IMR-90 (cell line): ENCODE results near the gene LGALS1. TPM values are rescaled to one million over a fixed set of nuclear protein-coding genes. Genes with fewer than 3 reads are reported as not detected.

Source experiments
- ATAC-seq: fragments of 200-7000 bp; cut with Tn5 transposase; 2 replicates; pipeline ENCODE4 v1.9.1; 2020; ENCODE audit warnings: low read depth, mild to moderate bottlenecking, moderate library complexity
- BruUV-seq: library from RNA; stranded (reverse); fragments of 400-500 nt; replicated peaks from 2 replicates; lab custom pipeline; 2021; lab: Mats Ljungman, UMichigan
- CTCF ChIA-PET: fragments of 300-600 bp; formaldehyde crosslinking; extraction: SDS; loops from one replicate; lab custom pipeline; 2021; ENCODE audit warnings: antibody characterized with exemption; lab: Yijun Ruan, JAX
- POLR2A ChIA-PET: fragments of 300-600 bp; sonication (Branson Sonifier 250); formaldehyde crosslinking; loops from one replicate; lab custom pipeline; 2022; ENCODE audit warnings: antibody characterized with exemption; ENCODE audit not compliant: unreplicated experiment; lab: Charles Lee
- DNase-seq: peaks from one replicate; pipeline ENCODE4 v3.0.0; 2013
- H2AFZ ChIP-seq: replicated peaks from 2 replicates; pipeline ENCODE3; 2013; ENCODE audit warnings: low read length, mild to moderate bottlenecking; ENCODE audit not compliant: poor library complexity
- H2AK5ac ChIP-seq: 2 replicates; pipeline ENCODE4 v1.6.1; 2013; ENCODE audit warnings: low read depth, low read length, inconsistent platforms
- H2AK9ac ChIP-seq: replicated peaks from 2 replicates; pipeline ENCODE3; 2013; ENCODE audit warnings: mild to moderate bottlenecking, low read depth, low read length, moderate library complexity; ENCODE audit not compliant: poor library complexity
- H2BK120ac ChIP-seq: 2 replicates; pipeline ENCODE4 v1.6.1; 2013; ENCODE audit warnings: low read depth, low read length, inconsistent platforms
- H2BK15ac ChIP-seq: 3 replicates; pipeline ENCODE4 v1.6.1; 2013; ENCODE audit warnings: low read depth, low read length, inconsistent platforms
- H2BK20ac ChIP-seq: 2 replicates; pipeline ENCODE4 v1.6.1; 2013; ENCODE audit warnings: low read depth, mild to moderate bottlenecking, inconsistent platforms, low read length, moderate library complexity
- H2BK5ac ChIP-seq: 2 replicates; pipeline ENCODE4 v1.6.1; 2013; ENCODE audit warnings: mild to moderate bottlenecking, low read depth, low read length, inconsistent platforms; ENCODE audit not compliant: poor library complexity, severe bottlenecking
- H3K14ac ChIP-seq: replicated peaks from 2 replicates; pipeline ENCODE4 v1.6.1; 2013; ENCODE audit warnings: low read depth, low read length, inconsistent platforms
- H3K18ac ChIP-seq: 2 replicates; pipeline ENCODE4 v1.6.1; 2013; ENCODE audit warnings: low read depth, low read length, control low read depth
- H3K23ac ChIP-seq: 2 replicates; pipeline ENCODE4 v1.6.1; 2013; ENCODE audit warnings: low read depth, low read length, inconsistent platforms
- H3K27ac ChIP-seq: 2 replicates; pipeline ENCODE4 v1.5.1; 2013; ENCODE audit warnings: mild to moderate bottlenecking, control low read depth, low read length; ENCODE audit not compliant: insufficient read depth
- H3K27me3 ChIP-seq: 2 replicates; pipeline ENCODE4 v1.6.1; 2013; ENCODE audit warnings: low read length; ENCODE audit not compliant: control insufficient read depth, insufficient read depth
- H3K36me3 ChIP-seq: 2 replicates; pipeline ENCODE4 v1.6.1; 2013; ENCODE audit warnings: low read length, mixed read lengths; ENCODE audit not compliant: control insufficient read depth, insufficient read depth
- H3K4ac ChIP-seq: 2 replicates; pipeline ENCODE4 v1.6.1; 2013; ENCODE audit warnings: low read depth, low read length, inconsistent platforms
- H3K4me1 ChIP-seq: 2 replicates; pipeline ENCODE4 v1.6.1; 2013; ENCODE audit warnings: low read length, mixed read lengths; ENCODE audit not compliant: control insufficient read depth, insufficient read depth
- H3K4me2 ChIP-seq: 2 replicates; pipeline ENCODE4 v1.6.1; 2013; ENCODE audit warnings: low read depth, mild to moderate bottlenecking, control low read depth, low read length, moderate library complexity
- H3K4me3 ChIP-seq: 2 replicates; pipeline ENCODE4 v1.5.1; 2013; ENCODE audit warnings: low read depth, mild to moderate bottlenecking, control low read depth, low read length, moderate library complexity; ENCODE audit not compliant: insufficient read depth
- H3K56ac ChIP-seq: 2 replicates; pipeline ENCODE4 v1.6.1; 2013; ENCODE audit warnings: low read length, inconsistent platforms; ENCODE audit not compliant: insufficient read depth; ENCODE audit errors: extremely low read depth
- H3K79me1 ChIP-seq, 2 experiments: 2 replicates each; pipeline ENCODE4 v1.6.1; 2013; ENCODE audit warnings: low read length in 2 of 2, inconsistent platforms in 1 of 2, low read depth in 1 of 2
- H3K9ac ChIP-seq: 2 replicates; pipeline ENCODE4 v1.6.1; 2013; ENCODE audit warnings: low read depth, low read length, control low read depth
- H3K9me1 ChIP-seq: 2 replicates; pipeline ENCODE4 v1.6.1; 2013; ENCODE audit warnings: low read length, inconsistent platforms; ENCODE audit not compliant: insufficient read depth
- H3K9me3 ChIP-seq: 2 replicates; pipeline ENCODE4 v1.6.1; 2013; ENCODE audit warnings: low read length; ENCODE audit not compliant: control insufficient read depth, insufficient read depth
- H4K20me1 ChIP-seq: 2 replicates; pipeline ENCODE4 v1.6.1; 2013; ENCODE audit warnings: low read length, inconsistent platforms; ENCODE audit not compliant: insufficient read depth
- H4K5ac ChIP-seq: 2 replicates; pipeline ENCODE4 v1.6.1; 2013; ENCODE audit warnings: mild to moderate bottlenecking, low read depth, low read length, control low read depth
- H4K8ac ChIP-seq, 2 experiments: 2 replicates each; pipeline ENCODE4 v1.6.1; 2013; ENCODE audit warnings: low read depth in 2 of 2, low read length in 2 of 2, control low read depth in 1 of 2, inconsistent platforms in 1 of 2
- H4K91ac ChIP-seq: 2 replicates; pipeline ENCODE4 v1.6.1; 2013; ENCODE audit warnings: low read depth, low read length, inconsistent platforms; ENCODE audit not compliant: insufficient read depth
- BHLHE40 ChIP-seq: fragments of 150-350 bp; IDR thresholded peaks from 2 replicates; pipeline ENCODE4 v1.6.1; 2016; ENCODE audit warnings: mild to moderate bottlenecking, low read depth, low read length
- CEBPB ChIP-seq: IDR thresholded peaks from 2 replicates; pipeline ENCODE4 v1.6.1; 2012; ENCODE audit warnings: low read depth, low read length, improper control_type of control experiment
- CHD1 ChIP-seq: IDR thresholded peaks from 2 replicates; pipeline ENCODE4 v1.6.1; 2012; ENCODE audit warnings: low read depth, low read length, improper control_type of control experiment
- FOS ChIP-seq: fragments of 150-350 bp; IDR thresholded peaks from 2 replicates; pipeline ENCODE4 v1.6.1; 2016; ENCODE audit warnings: low read depth, low read length
- MAFK ChIP-seq: IDR thresholded peaks from 2 replicates; pipeline ENCODE4 v1.6.1; 2012; ENCODE audit warnings: low read depth, low read length, improper control_type of control experiment
- MAZ ChIP-seq: IDR thresholded peaks from 2 replicates; pipeline ENCODE4 v1.6.1; 2012; ENCODE audit warnings: low read depth, mild to moderate bottlenecking, low read length, improper control_type of control experiment, moderate library complexity, borderline replicate concordance
- NFE2L2 ChIP-seq: fragments of 150-350 bp; IDR thresholded peaks from 2 replicates; pipeline ENCODE4 v1.6.1; 2016; ENCODE audit warnings: low read depth, mild to moderate bottlenecking, low read length
- POLR2A ChIP-seq: IDR thresholded peaks from 2 replicates; pipeline ENCODE4 v1.6.1; 2012; ENCODE audit warnings: mild to moderate bottlenecking, low read depth, low read length
- RAD21 ChIP-seq: IDR thresholded peaks from 2 replicates; pipeline ENCODE4 v1.6.1; 2012; ENCODE audit warnings: low read length, improper control_type of control experiment
- RCOR1 ChIP-seq: IDR thresholded peaks from 2 replicates; pipeline ENCODE4 v1.6.1; 2012; ENCODE audit warnings: mild to moderate bottlenecking, low read length, improper control_type of control experiment; ENCODE audit not compliant: insufficient replicate concordance
- RFX5 ChIP-seq: IDR thresholded peaks from 2 replicates; pipeline ENCODE4 v1.8.0; 2012; ENCODE audit warnings: low read depth, mild to moderate bottlenecking, low read length, moderate library complexity
- SMC3 ChIP-seq: fragments of 150-350 bp; IDR thresholded peaks from 2 replicates; pipeline ENCODE4 v1.6.1; 2016; ENCODE audit warnings: low read depth, mild to moderate bottlenecking, antibody characterized with exemption, low read length, moderate library complexity
- WGBS, 2 experiments: methylation state at CpG; one replicate each; pipeline versions ENCODE4 v1.1.5 to v1.1.7; 2013; ENCODE audit warnings: missing lambda C conversion rate in 2 of 2; ENCODE audit not compliant: insufficient read length in 1 of 2; ENCODE audit errors: extremely low coverage in 2 of 2; 5-methylcytosine and 5-hydroxymethylcytosine counted together
- dilution Hi-C: fragments of 300-500 bp; cut with HindIII; formaldehyde crosslinking; loops from one replicate; pipeline ENCODE4 v1.14.3; 2018; ENCODE audit warnings: low sequenced_read_pairs; ENCODE audit not compliant: unreplicated experiment
- in situ Hi-C: fragments of 300-500 bp; cut with MboI; formaldehyde crosslinking; loops from 3 replicates; pipeline ENCODE4 v1.14.3; 2019; ENCODE audit warnings: low sequenced_read_pairs, inconsistent platforms, mixed read lengths
- intact Hi-C: fragments of 100-400 bp; cut with micrococcal nuclease; formaldehyde crosslinking; loops from 2 replicates; pipeline ENCODE4 v1.10.0; 2022
- polyA plus RNA-seq, 3 experiments: library from polyadenylated mRNA; depleted of rRNA; stranded (reverse); fragments of >200 nt; gene quantifications; 2 replicates each; pipeline ENCODE4 v1.2.3, GENCODE V29; 2012; ENCODE audit warnings: low replicate concordance in 1 of 3
- total RNA-seq: library from RNA; depleted of rRNA; stranded (reverse); fragments of >200 nt; gene quantifications from 2 replicates; pipeline ENCODE4 v1.2.3, GENCODE V29; 2012
- TF ChIP-seq, protein P1 (sequence below): fragments of 150-350 bp; IDR thresholded peaks from 2 replicates; pipeline ENCODE4 v1.6.1; 2017; ENCODE audit warnings: mild to moderate bottlenecking, antibody characterized with exemption, low read length, low read depth
- TF ChIP-seq, protein P2 (sequence below): conservative IDR thresholded peaks from 2 replicates; pipeline ENCODE4 v1.5.1; 2012; ENCODE audit warnings: mild to moderate bottlenecking, low read depth, low read length, improper control_type of control experiment
- TF ChIP-seq, protein P3 (sequence below): fragments of 150-350 bp; IDR thresholded peaks from 2 replicates; pipeline ENCODE4 v1.6.1; 2016; ENCODE audit warnings: low read depth, mild to moderate bottlenecking, low read length, moderate library complexity, borderline replicate concordance

Gene LGALS1
- total and polyA plus RNA-seq, 2 of the 4 experiments (the other 2 are of a cell fraction), result 11,896 to 15,383 TPM

DNA sequence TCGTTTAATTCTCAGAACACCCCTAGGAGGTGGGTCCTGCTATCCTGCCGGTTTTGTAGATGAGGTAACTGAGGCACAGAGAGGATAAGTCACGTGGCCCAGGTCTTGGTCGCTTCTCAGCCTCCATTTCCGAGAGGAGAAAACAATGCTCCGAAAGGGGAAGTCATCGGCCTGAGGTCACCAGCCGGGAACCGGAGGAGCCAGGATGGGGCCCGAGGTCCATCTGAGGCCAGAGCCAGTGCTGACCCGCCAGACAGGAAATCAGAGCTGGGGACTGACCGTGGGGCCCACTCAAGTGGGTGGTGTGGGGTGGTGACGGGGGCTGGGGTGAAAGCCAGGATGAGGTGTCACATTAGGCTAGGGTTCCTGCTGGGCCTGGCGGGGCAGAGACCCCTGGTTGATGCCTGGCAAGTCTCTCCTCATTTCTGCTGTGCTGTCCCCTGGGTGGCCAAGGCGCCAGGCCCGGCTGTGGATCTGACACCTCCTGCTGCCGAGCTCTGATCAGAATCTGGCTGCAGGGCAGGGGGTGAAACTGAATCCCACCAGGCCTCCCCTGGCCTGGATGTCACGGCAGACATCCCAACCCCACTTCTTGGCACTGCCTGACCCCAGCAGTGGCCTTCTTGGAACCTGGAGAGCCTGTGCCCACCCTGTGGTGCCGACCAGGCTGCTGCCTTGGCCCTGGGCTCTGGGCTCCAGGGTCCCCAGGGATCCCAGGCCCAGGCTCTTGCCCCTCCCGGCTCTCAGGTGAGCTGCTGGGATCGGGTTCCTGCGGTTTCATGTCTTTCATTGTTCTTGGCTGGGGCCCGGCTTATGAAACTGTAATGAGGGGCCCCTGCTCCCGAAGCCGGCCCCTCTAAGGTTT is 33.4 kb downstream of the LGALS1 start:
- H4K91ac ChIP-seq, result no peak overlapping the region
- no peak overlapping the region for H3K4me2 ChIP-seq
- 86% methylated on average over 12 of the region's 25 CpGs; no CpG with 5 or more reads in 1 of the 2 experiments for WGBS, 2 experiments
- dilution Hi-C loops, result no loop called here
- CTCF ChIA-PET, result no interaction called here
- no peaks in the 10 kb centered on the region for H3K9me3 ChIP-seq
- in situ Hi-C loops, result no loop called here
- DNase-seq (no peak), ATAC-seq (no peak)
- no peak overlapping the region; the same call in 1 of the 2 replicates for H3K27ac ChIP-seq
- H3K79me1 ChIP-seq, result no peaks in the 10 kb centered on the region
- intact Hi-C loops, result no loop called here
- H3K9me1 ChIP-seq, result peaks cover 5% of the 10 kb centered on the region; the same call in 1 of the 2 replicates
- BruUV-seq, result no TSS peak
- no peak overlapping the region for H2BK5ac ChIP-seq
- H3K23ac ChIP-seq, result no peak overlapping the region
- TF ChIP-seq, protein P1, sequence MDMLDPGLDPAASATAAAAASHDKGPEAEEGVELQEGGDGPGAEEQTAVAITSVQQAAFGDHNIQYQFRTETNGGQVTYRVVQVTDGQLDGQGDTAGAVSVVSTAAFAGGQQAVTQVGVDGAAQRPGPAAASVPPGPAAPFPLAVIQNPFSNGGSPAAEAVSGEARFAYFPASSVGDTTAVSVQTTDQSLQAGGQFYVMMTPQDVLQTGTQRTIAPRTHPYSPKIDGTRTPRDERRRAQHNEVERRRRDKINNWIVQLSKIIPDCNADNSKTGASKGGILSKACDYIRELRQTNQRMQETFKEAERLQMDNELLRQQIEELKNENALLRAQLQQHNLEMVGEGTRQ, result no peak
- TF ChIP-seq FOS (no peak), SMC3 (no peak), BHLHE40 (no peak), RCOR1 (no peak), MAZ (no peak), CEBPB (no peak), RFX5 (no peak), RAD21 (no peak), NFE2L2 (no peak), CHD1 (no peak), POLR2A (no peak), MAFK (no peak)
- TF ChIP-seq, protein P2, sequence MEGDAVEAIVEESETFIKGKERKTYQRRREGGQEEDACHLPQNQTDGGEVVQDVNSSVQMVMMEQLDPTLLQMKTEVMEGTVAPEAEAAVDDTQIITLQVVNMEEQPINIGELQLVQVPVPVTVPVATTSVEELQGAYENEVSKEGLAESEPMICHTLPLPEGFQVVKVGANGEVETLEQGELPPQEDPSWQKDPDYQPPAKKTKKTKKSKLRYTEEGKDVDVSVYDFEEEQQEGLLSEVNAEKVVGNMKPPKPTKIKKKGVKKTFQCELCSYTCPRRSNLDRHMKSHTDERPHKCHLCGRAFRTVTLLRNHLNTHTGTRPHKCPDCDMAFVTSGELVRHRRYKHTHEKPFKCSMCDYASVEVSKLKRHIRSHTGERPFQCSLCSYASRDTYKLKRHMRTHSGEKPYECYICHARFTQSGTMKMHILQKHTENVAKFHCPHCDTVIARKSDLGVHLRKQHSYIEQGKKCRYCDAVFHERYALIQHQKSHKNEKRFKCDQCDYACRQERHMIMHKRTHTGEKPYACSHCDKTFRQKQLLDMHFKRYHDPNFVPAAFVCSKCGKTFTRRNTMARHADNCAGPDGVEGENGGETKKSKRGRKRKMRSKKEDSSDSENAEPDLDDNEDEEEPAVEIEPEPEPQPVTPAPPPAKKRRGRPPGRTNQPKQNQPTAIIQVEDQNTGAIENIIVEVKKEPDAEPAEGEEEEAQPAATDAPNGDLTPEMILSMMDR, result no peak
- TF ChIP-seq, protein P3, sequence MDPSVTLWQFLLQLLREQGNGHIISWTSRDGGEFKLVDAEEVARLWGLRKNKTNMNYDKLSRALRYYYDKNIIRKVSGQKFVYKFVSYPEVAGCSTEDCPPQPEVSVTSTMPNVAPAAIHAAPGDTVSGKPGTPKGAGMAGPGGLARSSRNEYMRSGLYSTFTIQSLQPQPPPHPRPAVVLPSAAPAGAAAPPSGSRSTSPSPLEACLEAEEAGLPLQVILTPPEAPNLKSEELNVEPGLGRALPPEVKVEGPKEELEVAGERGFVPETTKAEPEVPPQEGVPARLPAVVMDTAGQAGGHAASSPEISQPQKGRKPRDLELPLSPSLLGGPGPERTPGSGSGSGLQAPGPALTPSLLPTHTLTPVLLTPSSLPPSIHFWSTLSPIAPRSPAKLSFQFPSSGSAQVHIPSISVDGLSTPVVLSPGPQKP, result no peak
- POLR2A ChIA-PET, result no interaction called here
- H3K4me1 ChIP-seq, result 0 out of 2 replicates have a peak, but pooled peaks cover under 1% of the 10 kb centered on the region
- H4K8ac ChIP-seq, result no peak overlapping the region
- H3K18ac ChIP-seq, result no peak overlapping the region
- H2BK15ac ChIP-seq, result no peak overlapping the region
- H4K20me1 ChIP-seq, result no peaks in the 10 kb centered on the region
- no peak overlapping the region for H3K9ac ChIP-seq
- H3K36me3 ChIP-seq, result no peaks in the 10 kb centered on the region
- H2AFZ ChIP-seq, result no peak overlapping the region
- no peak overlapping the region for H4K5ac ChIP-seq
- no peak overlapping the region for H3K4ac ChIP-seq
- H2BK120ac ChIP-seq, result no peak overlapping the region
- no peaks in the 10 kb centered on the region for H3K27me3 ChIP-seq
- H3K4me3 ChIP-seq, result no peak overlapping the region
- H3K14ac ChIP-seq, result no peak overlapping the region
- no peak overlapping the region for H2AK9ac ChIP-seq
- no peak overlapping the region for H2BK20ac ChIP-seq
- no peak overlapping the region for H2AK5ac ChIP-seq
- no peak overlapping the region for H3K56ac ChIP-seq
